Fibroblast of skin of right quadriceps (primary cell): ENCODE data around the gene NEK5.
A peak's percentile ranks its signal among the peaks of the same experiment; 100 is the strongest.
"Not testable (repeated sequence)": the region's sequence is repeated elsewhere in the genome, so short reads cannot be mapped to it uniquely, and the experiment has no call there.

Experiments
- DNase-seq: peaks from one replicate; pipeline ENCODE4 v3.0.0-alpha.2; 2013

The NEK5 gene

GRCh38 chr13:52128714-52129700 is at the start of gene NEK5:
TSS of gene NEK5 (minus strand) at chr13:52129073. CDS start at chr13:52127482, 1,591 bp downstream.
- peak; percentile 35 for DNase-seq

- no peak for DNase-seq
These were observed 48.4 kb upstream of the NEK5 start for GRCh38 chr13:52177276-52177675.

DNA sequence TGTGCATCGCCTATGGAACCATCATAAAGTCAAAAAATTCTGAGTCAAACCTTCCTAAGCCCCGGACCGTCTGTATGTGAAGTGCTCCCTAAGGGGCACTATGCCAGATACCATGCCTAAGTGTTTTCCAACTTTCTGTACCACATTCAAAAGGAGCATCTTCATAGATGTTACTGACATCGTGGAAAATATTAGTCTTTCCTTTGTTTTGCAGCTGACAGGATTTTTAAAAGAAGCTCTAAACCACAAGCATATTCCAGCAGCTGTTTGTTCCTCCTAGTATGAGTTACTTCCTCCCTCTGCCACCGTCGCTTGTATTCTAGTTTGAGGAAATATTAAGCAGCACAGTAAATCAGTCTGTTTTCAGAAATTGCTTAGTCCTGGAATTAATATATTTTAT is 45.1 kb upstream of the NEK5 start:
- DNase-seq: not testable (repeated sequence)

- no peak for DNase-seq
These were observed 44.5 kb upstream of the NEK5 start for GRCh38 chr13:52173373-52173772.

- not testable (repeated sequence) for DNase-seq
These were observed 42.8 kb upstream of the NEK5 start for GRCh38 chr13:52171686-52172085.

GRCh38 chr13:52170828-52171391 is 42.0 kb upstream of the NEK5 start:
- not testable (repeated sequence) for DNase-seq

DNA sequence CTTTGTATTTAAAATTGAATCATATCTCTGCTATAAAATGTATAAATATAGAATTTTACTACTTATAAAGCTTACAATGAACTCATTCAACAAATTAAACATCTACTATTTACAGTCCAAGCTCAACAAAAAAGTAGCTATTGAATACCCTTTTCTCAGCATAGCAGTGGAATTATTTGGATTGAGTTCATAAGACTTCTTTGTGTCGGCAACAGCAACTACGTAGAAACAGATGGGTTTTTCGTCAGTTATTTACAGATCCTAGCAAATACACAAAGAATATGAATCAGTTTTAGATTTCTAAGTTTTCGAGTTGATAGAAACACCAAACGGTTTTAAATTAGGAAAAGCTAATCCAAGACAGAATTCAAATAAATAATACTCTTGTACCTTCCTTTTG is 41.0 kb upstream of the NEK5 start:
- no peak for DNase-seq

GRCh38 chr13:52165411-52165810 is 36.5 kb upstream of the NEK5 start:
- no peak for DNase-seq

DNA sequence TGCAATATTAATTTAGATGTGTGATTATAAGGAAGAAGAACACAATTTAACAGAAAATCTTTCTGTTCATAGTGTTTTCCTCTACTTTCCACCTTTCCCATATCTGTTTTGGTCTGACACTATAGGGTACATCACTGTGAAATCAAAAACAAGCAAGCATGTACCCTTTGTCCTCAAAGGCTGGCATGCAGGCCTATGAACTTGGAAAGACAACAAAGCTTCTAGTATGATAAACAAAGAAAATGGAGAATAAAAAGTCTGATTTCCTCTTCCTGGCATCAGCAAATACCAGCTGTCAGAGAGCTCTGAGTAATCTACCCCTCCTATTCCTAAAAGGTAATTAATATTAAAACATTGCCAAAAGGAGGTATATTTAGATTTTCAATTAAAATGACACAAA is 36.1 kb upstream of the NEK5 start:
- no peak for DNase-seq

DNA sequence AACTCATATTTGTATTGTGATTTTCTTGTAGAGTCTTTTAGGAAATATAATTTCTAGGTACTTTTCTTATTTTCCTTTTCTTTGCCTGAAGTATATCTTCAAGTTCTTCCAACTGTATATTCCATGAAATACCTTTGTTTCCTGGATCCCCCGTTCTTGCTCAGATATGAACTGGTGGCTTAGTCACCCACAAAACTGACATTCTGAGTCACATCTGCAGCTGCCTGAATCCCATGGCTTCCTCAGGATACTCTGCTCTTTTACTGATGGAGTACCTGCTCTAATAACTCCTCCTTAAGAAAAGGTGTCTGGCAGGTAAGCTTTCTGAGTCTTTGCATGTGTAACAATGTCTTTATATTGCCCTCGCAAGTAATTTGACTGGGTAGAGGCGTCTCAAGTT is 35.0 kb upstream of the NEK5 start:
- DNase-seq: peak; percentile 6

- peak; percentile 31 for DNase-seq
These were observed 33.6 kb upstream of the NEK5 start for GRCh38 chr13:52162279-52163101.

- DNase-seq: no peak
These were observed 32.3 kb upstream of the NEK5 start for GRCh38 chr13:52161181-52161646.

- no peak for DNase-seq
These were observed 31.6 kb upstream of the NEK5 start for GRCh38 chr13:52160506-52160905.

DNA sequence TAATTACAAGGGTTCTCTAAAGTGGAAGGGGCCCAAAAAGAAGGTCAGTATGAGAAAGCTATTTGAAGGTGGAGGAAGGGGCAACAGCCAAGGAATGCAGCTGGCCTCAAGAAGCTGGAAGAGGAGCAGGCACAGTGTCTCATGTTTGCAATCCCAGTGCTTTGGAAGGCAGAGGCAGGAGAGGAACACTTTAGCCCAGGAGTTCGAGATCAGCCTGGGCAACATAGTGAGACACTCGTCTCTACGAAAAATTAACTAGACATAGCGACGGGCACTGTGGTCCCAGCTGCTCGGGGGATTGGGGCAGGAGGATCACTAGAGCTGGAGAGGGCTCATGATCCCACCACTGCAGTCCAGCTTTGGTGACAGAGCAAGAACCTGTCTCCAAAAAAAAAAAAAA is 31.2 kb upstream of the NEK5 start:
- no peak for DNase-seq

DNA sequence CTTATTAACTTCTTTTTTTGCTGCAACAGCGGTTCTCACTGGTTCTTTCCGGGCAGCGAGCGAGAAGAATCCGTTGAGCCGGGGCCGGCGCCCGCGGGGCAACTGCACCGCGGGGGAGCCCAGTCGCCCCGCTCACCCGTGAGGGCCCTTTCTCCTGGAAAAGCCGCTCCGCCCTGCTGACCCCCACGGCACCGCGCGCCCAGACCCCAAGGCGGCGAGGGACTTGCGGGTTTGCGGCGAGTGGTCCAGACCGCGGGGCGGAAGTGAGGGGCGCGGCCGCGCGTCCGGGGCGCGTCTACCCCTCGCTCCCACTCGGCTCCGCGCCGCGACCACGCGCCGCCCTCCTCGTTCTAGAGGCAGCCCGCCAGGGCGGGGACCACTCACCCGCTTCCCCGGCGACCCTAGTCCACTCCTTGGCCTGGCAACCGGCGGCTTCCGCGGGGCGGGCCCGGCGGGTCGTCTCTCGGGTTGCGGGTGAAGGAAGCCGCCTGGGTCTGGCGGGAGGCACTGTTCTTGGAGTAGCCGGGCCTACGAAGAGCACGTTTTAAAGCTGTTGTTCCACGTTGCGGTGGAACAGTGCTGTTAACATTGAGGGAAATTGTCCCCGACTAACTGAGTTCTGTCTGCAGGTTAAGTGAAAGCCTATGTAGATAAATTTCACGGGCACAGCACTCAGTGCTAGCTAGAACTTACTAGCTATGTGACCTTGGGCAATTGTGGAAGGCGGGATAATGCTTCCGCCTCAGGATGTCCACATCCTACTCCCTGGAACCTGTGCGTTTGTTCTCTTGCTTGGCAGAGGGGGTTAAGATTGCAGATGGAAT is 30.5 kb upstream of the NEK5 start, which contains the start of gene NEK3:
NEK3 (minus strand) TSS at position 439 of the 824 bp plus-strand sequence. CDS start 3,406 bp downstream, outside the sequence.
- peak; percentile 70 for DNase-seq

DNA sequence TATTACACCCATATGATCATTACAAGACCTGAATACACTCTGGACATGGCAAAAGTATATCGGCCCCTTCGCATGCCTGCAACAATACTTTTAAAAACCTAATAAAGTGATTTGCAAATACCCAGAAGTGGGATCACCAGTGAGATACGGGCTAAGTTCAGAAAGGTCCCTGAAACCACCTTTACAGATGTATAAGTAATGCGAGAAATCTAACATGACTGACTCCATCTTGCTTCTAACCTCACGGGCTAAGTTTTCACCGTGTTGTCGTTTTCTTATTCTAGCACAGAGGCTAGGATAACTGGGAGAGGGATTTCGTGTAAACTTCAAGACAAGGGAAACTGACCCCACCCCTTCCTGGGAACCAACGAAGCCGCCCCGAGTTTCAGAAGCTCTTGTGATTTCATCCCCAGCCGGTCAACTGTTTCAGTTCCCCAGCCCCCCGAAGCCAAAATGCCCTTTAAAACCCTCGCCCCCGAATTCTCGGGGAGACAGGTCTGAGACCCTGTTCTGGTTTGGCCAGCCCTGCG is 29.8 kb upstream of the NEK5 start:
- DNase-seq: peak; percentile 55

DNA sequence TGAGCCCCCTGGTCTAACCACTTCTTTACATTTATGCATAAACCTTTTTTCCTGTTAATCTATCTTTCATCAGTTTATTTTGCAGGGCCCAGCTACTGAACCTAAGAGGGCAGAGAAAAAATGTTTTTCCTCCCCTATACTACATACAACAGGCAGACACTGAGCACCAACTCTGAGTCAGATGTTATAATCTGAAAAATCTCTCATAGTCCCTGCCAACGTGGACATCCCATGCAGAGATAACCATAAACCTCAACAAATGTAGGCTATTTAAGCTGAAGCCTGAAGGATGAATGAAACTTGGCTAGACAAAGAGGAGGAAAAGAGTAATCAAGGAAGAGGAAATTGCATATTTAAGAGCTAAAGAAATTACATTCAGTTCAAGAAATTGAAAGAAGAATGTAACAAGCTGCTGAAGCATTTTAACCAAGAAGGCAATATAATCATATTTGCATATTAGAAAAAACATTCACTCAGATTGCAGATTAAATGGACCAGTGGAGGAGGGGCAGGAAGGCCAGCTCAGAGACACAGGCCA is 27.9 kb upstream of the NEK5 start:
- peak; percentile 13 for DNase-seq

DNA sequence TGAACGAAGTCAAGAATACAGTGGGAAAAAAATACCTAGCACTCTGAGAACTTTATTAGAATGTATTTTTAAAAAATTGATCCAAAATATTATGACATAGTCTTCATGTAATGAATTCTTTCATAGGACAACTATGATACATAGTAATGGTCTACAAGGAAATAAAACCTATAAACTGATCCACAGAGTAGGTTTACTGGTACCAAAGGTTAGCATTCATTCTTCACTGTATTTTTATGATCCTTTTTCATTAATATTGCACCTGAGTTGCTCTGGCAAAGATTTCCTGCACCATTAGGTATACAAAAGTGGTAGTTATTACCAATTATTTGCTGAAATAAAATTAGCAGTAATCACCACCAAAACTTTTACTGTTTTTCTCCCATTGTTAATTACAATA is 26.3 kb upstream of the NEK5 start:
- DNase-seq: no peak

DNA sequence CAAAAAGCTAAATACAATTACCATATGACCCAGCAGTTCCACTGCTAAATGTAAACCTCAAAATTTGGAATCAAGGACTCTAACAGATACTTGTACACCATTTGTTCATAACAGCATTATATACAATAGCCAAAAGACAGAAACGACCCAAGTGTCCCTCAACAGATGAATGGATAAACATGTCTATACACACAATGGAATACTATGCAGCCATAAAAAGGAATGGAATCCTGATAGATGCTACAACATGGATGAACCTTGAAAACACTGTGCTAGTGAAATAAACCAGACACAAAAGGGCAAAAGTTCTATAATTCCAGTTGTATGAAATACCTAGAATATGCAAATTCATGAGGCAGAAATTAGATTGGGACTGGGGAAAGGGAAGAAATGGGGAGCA is 18.4 kb upstream of the NEK5 start:
- no peak for DNase-seq

GRCh38 chr13:52141299-52141698 is 12.4 kb upstream of the NEK5 start:
- no peak for DNase-seq

DNA sequence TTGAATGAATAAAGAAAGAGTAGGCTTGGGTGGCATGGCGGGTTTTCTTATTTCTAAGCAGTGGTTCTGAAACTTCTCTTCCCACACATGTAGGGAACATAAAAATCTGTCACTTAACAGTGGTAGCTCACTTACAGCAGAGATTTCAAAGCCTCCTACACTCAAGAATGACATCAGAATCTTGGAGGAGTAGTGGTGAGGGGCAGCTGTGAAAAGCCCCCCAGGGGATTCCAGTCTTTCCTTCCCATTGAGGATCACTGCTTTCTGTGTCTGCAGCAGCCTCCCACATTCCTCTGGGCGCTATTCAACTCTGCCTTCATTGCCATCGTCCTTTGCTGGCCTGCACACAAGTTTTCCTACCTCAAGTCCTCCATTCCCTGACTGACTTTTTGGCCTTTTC is 8.6 kb upstream of the NEK5 start:
- no peak for DNase-seq

GRCh38 chr13:52136763-52137162 is 7.9 kb upstream of the NEK5 start:
- DNase-seq: no peak
